Mammary epithelial cell (primary cell): ENCODE measurements around the gene TWIST2.

ENCODE experiments used
- CTCF ChIP-seq, 2 donors: IDR thresholded peaks in 1 of 2; conservative IDR thresholded peaks in 1 of 2; 2 replicates each; pipeline ENCODE4 v1.5.1; 2011 to 2012; ENCODE audit warnings: inconsistent platforms in 2 of 2, low read length in 2 of 2, mild to moderate bottlenecking in 2 of 2, control low read depth in 1 of 2, low read depth in 1 of 2; ENCODE audit not compliant: insufficient read depth in 1 of 2; ENCODE audit errors: extremely low read depth in 1 of 2
- EZH2 ChIP-seq: IDR thresholded peaks from 2 replicates; pipeline ENCODE4 v1.6.1; 2012; ENCODE audit warnings: low read length, inconsistent platforms, borderline replicate concordance

- no peak for TF ChIP-seq EZH2
- TF ChIP-seq CTCF (conservative IDR thresholded peaks at IDR 0.05 in 1 of 2, IDR thresholded peaks at IDR 0.05 in 1 of 2; ENCODE audit: extremely low read depth in 1 of 2, insufficient read depth in 1 of 2, low read depth in 1 of 2, low read length in 2 of 2), result no peak
These were observed 69.1 kb downstream of the TWIST2 start for GRCh38 chr2:238916875-238917590.
